ENCODE results near the gene DALRD3.

DALRD3 gene

DNA sequence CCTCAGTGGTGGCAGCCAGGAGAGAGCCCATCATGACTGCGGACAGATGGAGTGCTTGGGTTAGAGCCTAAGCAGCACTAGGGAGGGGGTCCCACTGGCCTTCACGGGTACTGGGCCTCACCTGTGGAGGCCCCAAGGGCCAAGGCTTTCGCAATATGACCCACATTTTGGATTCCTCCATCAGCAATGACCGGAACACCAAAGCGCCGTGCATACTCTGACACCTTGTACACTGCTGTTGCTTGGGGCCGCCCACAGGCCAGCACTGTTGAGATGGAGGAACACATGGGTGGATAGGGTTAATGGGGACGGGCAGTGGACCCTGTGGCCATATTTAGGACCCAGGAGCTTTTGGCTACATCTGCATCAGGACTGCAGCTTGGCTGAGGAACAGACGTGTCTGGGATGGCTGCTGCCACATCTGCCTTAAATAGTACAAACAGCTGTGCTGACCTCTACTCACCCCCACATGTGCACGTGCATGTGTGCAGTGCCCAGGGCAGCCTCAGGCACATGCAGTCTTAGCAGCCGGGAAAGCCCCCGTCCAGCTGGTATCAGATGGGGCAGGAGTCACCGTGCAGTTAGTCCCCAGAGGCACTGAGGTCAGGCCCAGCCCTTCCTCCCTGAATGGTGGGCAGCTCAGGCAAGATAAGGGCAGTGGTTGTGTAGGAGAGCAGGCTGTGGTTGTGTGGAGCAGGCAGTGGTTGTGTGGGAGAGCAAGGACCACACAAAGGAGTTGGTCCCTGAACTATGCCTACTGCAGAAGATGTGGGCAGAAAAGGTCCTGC is 6.8 kb upstream of the DALRD3 start:
- H3K9me3 ChIP-seq, result no peaks in the 10 kb centered on the region
- no peaks in the 10 kb centered on the region for H3K27me3 ChIP-seq
- peaks cover 0 to 36% (median 30%) of the 10 kb centered on the region in 4 donors for H3K4me1 ChIP-seq
- no peak overlapping the region for H3K4me3 ChIP-seq
- intact Hi-C loops (cut with DNase I; ENCODE audit: low total_unique reads), result no loop called here
- no peak for DNase-seq
- TF ChIP-seq, protein P1, sequence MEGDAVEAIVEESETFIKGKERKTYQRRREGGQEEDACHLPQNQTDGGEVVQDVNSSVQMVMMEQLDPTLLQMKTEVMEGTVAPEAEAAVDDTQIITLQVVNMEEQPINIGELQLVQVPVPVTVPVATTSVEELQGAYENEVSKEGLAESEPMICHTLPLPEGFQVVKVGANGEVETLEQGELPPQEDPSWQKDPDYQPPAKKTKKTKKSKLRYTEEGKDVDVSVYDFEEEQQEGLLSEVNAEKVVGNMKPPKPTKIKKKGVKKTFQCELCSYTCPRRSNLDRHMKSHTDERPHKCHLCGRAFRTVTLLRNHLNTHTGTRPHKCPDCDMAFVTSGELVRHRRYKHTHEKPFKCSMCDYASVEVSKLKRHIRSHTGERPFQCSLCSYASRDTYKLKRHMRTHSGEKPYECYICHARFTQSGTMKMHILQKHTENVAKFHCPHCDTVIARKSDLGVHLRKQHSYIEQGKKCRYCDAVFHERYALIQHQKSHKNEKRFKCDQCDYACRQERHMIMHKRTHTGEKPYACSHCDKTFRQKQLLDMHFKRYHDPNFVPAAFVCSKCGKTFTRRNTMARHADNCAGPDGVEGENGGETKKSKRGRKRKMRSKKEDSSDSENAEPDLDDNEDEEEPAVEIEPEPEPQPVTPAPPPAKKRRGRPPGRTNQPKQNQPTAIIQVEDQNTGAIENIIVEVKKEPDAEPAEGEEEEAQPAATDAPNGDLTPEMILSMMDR (IDR thresholded peaks at IDR 0.05), result no peak
- no peak overlapping the region for H3K27ac ChIP-seq
- peaks cover 24 to 54% (median 36%) of the 10 kb centered on the region in 3 donors for H3K36me3 ChIP-seq

GRCh38 chr3:49024449-49024848 is 6.1 kb upstream of the DALRD3 start:
- H3K9me3 ChIP-seq, result no peaks in the 10 kb centered on the region
- H3K4me1 ChIP-seq, result peaks cover 0 to 42% (median 35%) of the 10 kb centered on the region in 4 donors
- no peak for DNase-seq
- H3K36me3 ChIP-seq, result peaks cover 24 to 50% (median 32%) of the 10 kb centered on the region in 3 donors
- TF ChIP-seq, protein P1 (IDR thresholded peaks at IDR 0.05), result no peak
- no peak overlapping the region for H3K4me3 ChIP-seq
- H3K27me3 ChIP-seq, result no peaks in the 10 kb centered on the region
- H3K27ac ChIP-seq, result no peak overlapping the region
- intact Hi-C loops (cut with DNase I; ENCODE audit: low total_unique reads), result loop anchor here (5.0 kb wide), 1 partner anchor 37 kb away; no protein-coding TSS in a partner anchor

DNA sequence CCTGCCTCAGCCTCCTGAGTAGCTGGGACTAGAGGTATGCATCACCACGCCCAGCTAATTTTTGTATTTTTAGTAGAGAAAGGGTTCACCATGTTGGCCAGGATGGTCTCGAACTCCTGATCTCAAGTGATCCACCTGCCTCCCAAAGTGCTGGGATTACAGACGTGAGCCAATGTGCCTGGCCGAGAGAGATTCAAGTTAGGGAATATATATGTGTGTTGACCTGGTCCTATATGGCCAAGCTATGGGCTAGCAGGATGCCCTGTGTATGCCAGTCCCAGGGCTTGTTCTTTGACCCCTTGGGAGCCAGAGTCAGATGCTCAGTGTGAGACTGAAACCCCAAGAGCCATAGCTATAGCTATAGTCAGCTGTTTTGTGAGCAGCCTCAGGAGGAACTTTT is 5.4 kb upstream of the DALRD3 start:
- no peak overlapping the region for H3K4me3 ChIP-seq
- H3K4me1 ChIP-seq, result peaks cover 0 to 46% (median 39%) of the 10 kb centered on the region in 4 donors
- no peaks in the 10 kb centered on the region for H3K27me3 ChIP-seq
- TF ChIP-seq, protein P1 (IDR thresholded peaks at IDR 0.05), result no peak
- H3K27ac ChIP-seq, result no peak overlapping the region
- intact Hi-C loops (cut with DNase I; ENCODE audit: low total_unique reads), result loop anchor here (5.0 kb wide), 1 partner anchor 36 kb away; no protein-coding TSS in a partner anchor
- H3K9me3 ChIP-seq, result no peaks in the 10 kb centered on the region
- DNase-seq, result no peak
- H3K36me3 ChIP-seq, result peaks cover 24 to 50% (median 32%) of the 10 kb centered on the region in 3 donors

- intact Hi-C loops (cut with DNase I; ENCODE audit: low total_unique reads), result loop anchor here (5.0 kb wide), 1 partner anchor 35 kb away; no protein-coding TSS in a partner anchor
- DNase-seq, result no peak
These were observed 4.3 kb upstream of the DALRD3 start for GRCh38 chr3:49022688-49023171.

DNA sequence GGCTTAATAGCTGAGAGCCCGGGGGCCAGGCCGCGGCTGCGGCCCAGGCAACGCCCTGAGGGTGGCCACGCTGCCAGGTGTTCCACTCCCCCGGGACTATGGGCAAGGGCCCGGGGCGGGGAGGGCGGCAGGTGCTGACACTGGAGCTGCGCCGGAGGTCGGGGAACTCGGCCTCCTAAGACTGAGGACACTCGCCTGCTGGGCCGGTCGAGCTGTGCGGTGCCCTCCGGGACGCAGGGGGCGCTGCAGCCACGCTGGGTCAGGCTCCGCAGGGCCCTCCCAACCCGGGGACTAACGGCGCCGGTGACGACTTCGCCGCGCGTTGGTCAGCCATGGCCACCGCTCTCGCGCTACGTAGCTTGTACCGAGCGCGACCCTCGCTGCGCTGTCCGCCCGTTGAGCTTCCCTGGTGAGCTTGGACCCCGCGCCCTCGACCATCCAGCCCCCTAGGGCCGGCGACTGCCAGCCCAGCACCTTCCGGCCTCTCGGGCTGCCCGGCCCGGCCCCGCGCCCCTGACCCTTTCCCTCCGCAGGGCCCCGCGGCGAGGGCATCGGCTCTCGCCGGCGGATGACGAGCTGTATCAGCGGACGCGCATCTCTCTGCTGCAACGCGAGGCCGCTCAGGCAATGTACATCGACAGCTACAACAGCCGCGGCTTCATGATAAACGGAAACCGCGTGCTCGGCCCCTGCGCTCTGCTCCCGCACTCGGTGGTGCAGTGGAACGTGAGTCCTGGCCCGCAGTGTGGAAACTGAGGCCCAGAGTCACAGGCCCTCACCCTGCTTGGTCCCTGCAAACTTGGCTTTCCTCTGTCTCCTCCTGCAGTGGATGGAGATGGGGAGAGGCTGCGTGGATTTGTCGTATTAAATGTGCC is 3.7 kb upstream of the DALRD3 start, which contains the start of gene NDUFAF3:
NDUFAF3 (plus strand) TSS at position 309 of the 875 bp plus-strand sequence; CDS start at position 333, 24 bp downstream.
- Histone ChIP-seq H3K27me3 (no peaks in the 10 kb centered on the region), H3K4me3 (peak within 1 kb of the TSS; percentile 72 to 97), H3K27ac (peak within 1 kb of the TSS; percentile 97 to 98), H3K36me3 (peaks cover 24 to 46% (median 32%) of the 10 kb centered on the region in 3 donors), H3K9me3 (no peaks in the 10 kb centered on the region), H3K4me1 (peaks cover 0 to 48% (median 39%) of the 10 kb centered on the region in 4 donors)
- DNase-seq, result peak; percentile 87 to 95
- intact Hi-C loops (cut with DNase I; ENCODE audit: low total_unique reads), result loop anchor here (5.0 kb wide), 1 partner anchor 35 kb away; no protein-coding TSS in a partner anchor
- TF ChIP-seq, protein P1 (IDR thresholded peaks at IDR 0.05), result peak; percentile 98 to 99

More at GRCh38 chr3:49022688-49023171, 4.3 kb upstream of the DALRD3 start:
- H3K9me3 ChIP-seq, result no peaks in the 10 kb centered on the region
- H3K4me3 ChIP-seq, result peak overlapping the region; percentile 72 to 97
- H3K27ac ChIP-seq, result peak overlapping the region; percentile 97 to 98
- peaks cover 0 to 41% (median 33%) of the 10 kb centered on the region in 4 donors for H3K4me1 ChIP-seq
- TF ChIP-seq, protein P1 (IDR thresholded peaks at IDR 0.05), result no peak
- no peaks in the 10 kb centered on the region for H3K27me3 ChIP-seq
- peaks cover 24 to 50% (median 32%) of the 10 kb centered on the region in 3 donors for H3K36me3 ChIP-seq

All from tibial artery (tissue), 4 donors.